HepG2 (cell line): Measurements from ENCODE around the gene SIK3. TPM values are rescaled to one million over a fixed set of nuclear protein-coding genes. Genes with fewer than 3 reads are reported as not detected.
A peak's percentile ranks its signal among the peaks of the same experiment; 100 is the strongest.

Experiments
- ATF2 ChIP-seq: sonication (generic); formaldehyde crosslinking; IDR thresholded peaks from 2 replicates; pipeline ENCODE4 v1.4.0; 2020; ENCODE audit warnings: missing genetic modification reagents
- BRF2 ChIP-seq: sonication (generic); formaldehyde crosslinking; IDR thresholded peaks from 2 replicates; pipeline ENCODE4 v1.8.1; 2022; ENCODE audit warnings: mild to moderate bottlenecking, missing genetic modification reagents
- CHD4 ChIP-seq: fragments of 200-600 bp; sonication (generic); IDR thresholded peaks from 2 replicates; pipeline ENCODE4 v1.7.0; 2017; ENCODE audit warnings: mild to moderate bottlenecking, low read length, borderline replicate concordance
- FOXA3 ChIP-seq: IDR thresholded peaks from 2 replicates; pipeline ENCODE4 v1.6.1; 2016; ENCODE audit warnings: missing genetic modification reagents, missing compliant biosample characterization
- FOXP4 ChIP-seq: sonication (generic); formaldehyde crosslinking; IDR thresholded peaks from 2 replicates; pipeline ENCODE4 v1.4.0; 2020; ENCODE audit warnings: missing genetic modification reagents
- GATAD2A ChIP-seq: IDR thresholded peaks from 2 replicates; pipeline ENCODE4 v1.6.1; 2016
- HDAC6 ChIP-seq: fragments of 200-600 bp; sonication (generic); IDR thresholded peaks from 2 replicates; pipeline ENCODE4 v1.7.0; 2017; ENCODE audit warnings: mild to moderate bottlenecking, antibody characterized with exemption, low read length, low read depth
- HNF1B ChIP-seq: sonication (generic); formaldehyde crosslinking; IDR thresholded peaks from 2 replicates; pipeline ENCODE4 v1.5.1; 2020; ENCODE audit warnings: mild to moderate bottlenecking, moderate library complexity, missing genetic modification reagents
- MTA1 ChIP-seq: sonication (generic); formaldehyde crosslinking; IDR thresholded peaks from 2 replicates; pipeline ENCODE4 v1.4.0; 2020; ENCODE audit warnings: missing genetic modification reagents, mild to moderate bottlenecking, borderline replicate concordance
- PRMT3 ChIP-seq: sonication (generic); formaldehyde crosslinking; IDR thresholded peaks from 2 replicates; pipeline ENCODE4 v1.8.1; 2022; ENCODE audit warnings: low read depth, mild to moderate bottlenecking, moderate library complexity, missing genetic modification reagents, borderline replicate concordance
- RAD21 ChIP-seq: fragments of 450-650 bp; formaldehyde crosslinking; IDR thresholded peaks from 2 replicates; pipeline ENCODE4 v1.5.0; 2020; ENCODE audit warnings: mild to moderate bottlenecking
- RFXAP ChIP-seq: sonication (generic); formaldehyde crosslinking; IDR thresholded peaks from 2 replicates; pipeline ENCODE4 v1.4.0; 2020; ENCODE audit warnings: missing genetic modification reagents, borderline replicate concordance
- SP1 ChIP-seq, 2 experiments: fragments of 450-650 bp in 1 of 2; sonication (generic) in 1 of 2; formaldehyde crosslinking in 1 of 2; IDR thresholded peaks; 2 replicates each; pipeline versions ENCODE4 v1.4.0 to v1.6.1; 2016 to 2020; ENCODE audit warnings: missing genetic modification reagents in 1 of 2
- ZBTB10 ChIP-seq: sonication (generic); formaldehyde crosslinking; IDR thresholded peaks from 2 replicates; pipeline ENCODE4 v1.4.0; 2020; ENCODE audit warnings: missing genetic modification reagents, borderline replicate concordance
- ZBTB42 ChIP-seq: sonication (generic); formaldehyde crosslinking; IDR thresholded peaks from 2 replicates; pipeline ENCODE4 v1.5.0; 2020; ENCODE audit warnings: mild to moderate bottlenecking, missing genetic modification reagents
- ZFP37 ChIP-seq: sonication (generic); formaldehyde crosslinking; IDR thresholded peaks from 2 replicates; pipeline ENCODE4 v1.4.0; 2020; ENCODE audit warnings: missing genetic modification reagents, borderline replicate concordance
- ZFP91 ChIP-seq: sonication (generic); formaldehyde crosslinking; IDR thresholded peaks from 2 replicates; pipeline ENCODE4 v1.9.0; 2022; ENCODE audit warnings: missing genetic modification reagents, mild to moderate bottlenecking, borderline replicate concordance
- ZNF383 ChIP-seq: sonication (generic); formaldehyde crosslinking; IDR thresholded peaks from 2 replicates; pipeline ENCODE4 v1.4.0; 2020; ENCODE audit warnings: missing genetic modification reagents, mild to moderate bottlenecking, borderline replicate concordance
- ZNF468 ChIP-seq: sonication (generic); formaldehyde crosslinking; IDR thresholded peaks from 2 replicates; pipeline ENCODE4 v1.8.0; 2022; ENCODE audit warnings: mild to moderate bottlenecking, moderate library complexity, missing genetic modification reagents
- ZSCAN20 ChIP-seq: sonication (generic); formaldehyde crosslinking; IDR thresholded peaks from 2 replicates; pipeline ENCODE4 v1.4.0; 2020; ENCODE audit warnings: missing genetic modification reagents, mild to moderate bottlenecking, borderline replicate concordance
- polyA plus RNA-seq, 8 experiments: library from polyadenylated mRNA; depleted of rRNA in 3 of 8; stranded (reverse) in 7 of 8; unstranded in 1 of 8; fragments of >200 nt; fragmentation: Illumina TruSeq in 4 of 8; extraction: Trizol in 4 of 8; gene quantifications; 2 replicates each; pipeline versions ENCODE4 v1.2.1 to v1.2.3, GENCODE V29; 2011 to 2016; ENCODE audit warnings: low read depth in 4 of 8, missing spikeins in 1 of 8, mixed read lengths in 1 of 8; ENCODE audit not compliant: insufficient read depth in 1 of 8
- total RNA-seq, 5 experiments: library from RNA; depleted of rRNA; stranded (reverse); fragments of >200 nt; fragmentation: Illumina TruSeq; extraction: Trizol; gene quantifications; 2 replicates each; pipeline ENCODE4 v1.2.3, GENCODE V29; 2016; ENCODE audit warnings: low read depth in 1 of 5

SIK3 gene
- total and polyA plus RNA-seq, 2 of the 13 experiments (the other 11 are each of a cell fraction or from before 2014, with no cell fraction given): 5.7 to 9.8 TPM

- TF ChIP-seq ZFP91 (no peak), ZNF383 (CRISPR knock-in tag) (no peak), MTA1 (CRISPR knock-in tag) (no peak), ZFP37 (CRISPR knock-in tag) (no peak), ZBTB10 (CRISPR knock-in tag) (no peak), ZBTB42 (CRISPR knock-in tag) (no peak), HNF1B (no peak), FOXP4 (peak; percentile 56; the same call in 1 of the 2 replicates), BRF2 (CRISPR knock-in tag) (no peak), FOXA3 (no peak), SP1 (IDR thresholded peaks at IDR 0.05) (no peak), SP1 (CRISPR knock-in tag; IDR thresholded peaks at IDR 0.05) (no peak), ATF2 (CRISPR knock-in tag) (no peak), ZNF468 (no peak), RAD21 (CRISPR knock-in tag) (no peak), GATAD2A (CRISPR knock-in tag) (0 out of 2 replicates have a peak, but pooled peaks have one; percentile 15), RFXAP (no peak), HDAC6 (no peak), ZSCAN20 (CRISPR knock-in tag) (no peak), CHD4 (no peak), PRMT3 (no peak)
Observed at GRCh38 chr11:117023178-117023577, 75.0 kb downstream of the SIK3 start (continued).
